GM10248 (cell line): ENCODE data around the gene MYLK4.

Experiments
- CTCF ChIA-PET: fragments of 300-600 bp; sonication (Branson Sonifier 250); formaldehyde crosslinking; extraction: SDS; loops from one replicate; lab custom pipeline; 2021; ENCODE audit warnings: antibody characterized with exemption; lab: Yijun Ruan, JAX
- POLR2A ChIA-PET: fragments of 350-650 bp; sonication (Branson Sonifier 250); formaldehyde crosslinking; extraction: SDS; loops from one replicate; lab custom pipeline; 2020; ENCODE audit warnings: antibody characterized with exemption; lab: Yijun Ruan, JAX
- DNase-seq: peaks from one replicate; pipeline ENCODE4 v3.0.0; 2012; ENCODE audit errors: extremely low spot score
- CTCF ChIP-seq: IDR thresholded peaks from 2 replicates; pipeline ENCODE4 v1.5.1; 2012; ENCODE audit warnings: mild to moderate bottlenecking, low read depth; ENCODE audit errors: extremely low read depth, missing control alignments, control extremely low read depth

MYLK4 gene

GRCh38 chr6:2719093-2719455 is 31.6 kb downstream of the MYLK4 start:
- CTCF ChIA-PET, result interaction anchor here (0.6 to 1.8 kb wide), 4 partner anchors 19 to 39 kb away, joined by 3 to 6 read pairs (median 4); partner anchors contain the start of gene MYLK4
- TF ChIP-seq CTCF, result no peak
- no peak for DNase-seq
- POLR2A ChIA-PET, result no interaction called here

GRCh38 chr6:2718334-2719092 is 32.2 kb downstream of the MYLK4 start:
- ChIA-PET POLR2A (no interaction called here), CTCF (interaction anchor here (0.6 to 1.8 kb wide), 4 partner anchors 19 to 40 kb away, joined by 3 to 6 read pairs (median 4); partner anchors contain the start of gene MYLK4)
- no peak for TF ChIP-seq CTCF
- DNase-seq, result no peak

GRCh38 chr6:2716936-2717700 is 33.6 kb downstream of the MYLK4 start:
- DNase-seq, result no peak
- TF ChIP-seq CTCF, result no peak
- ChIA-PET POLR2A (no interaction called here), CTCF (interaction anchor here (1.0 to 1.8 kb wide), 4 partner anchors 9 to 21 kb away, joined by 3 to 6 read pairs (median 6); no protein-coding TSS in a partner anchor)

GRCh38 chr6:2715737-2716136 is 35.0 kb downstream of the MYLK4 start:
- ChIA-PET POLR2A (no interaction called here), CTCF (no interaction called here)
- DNase-seq, result no peak
- no peak for TF ChIP-seq CTCF

GRCh38 chr6:2714111-2714895 is 36.4 kb downstream of the MYLK4 start:
- ChIA-PET CTCF (interaction anchor here (1.1 kb wide), 1 partner anchor 9 kb away, joined by 3 read pairs; no protein-coding TSS in a partner anchor), POLR2A (no interaction called here)
- DNase-seq, result no peak
- TF ChIP-seq CTCF, result no peak
